K562 (cell line): ENCODE data around the gene SLC35B4. TPM values are rescaled to one million over a fixed set of nuclear protein-coding genes. Genes with fewer than 3 reads are reported as not detected.

Source experiments
- CEBPB ChIP-seq: fragments of 450-650 bp; IDR thresholded peaks from 2 replicates; pipeline ENCODE4 v1.6.1; 2016; ENCODE audit warnings: missing genetic modification characterization, missing compliant biosample characterization
- DEAF1 ChIP-seq: fragments of 450-650 bp; formaldehyde crosslinking; IDR thresholded peaks from 2 replicates; pipeline ENCODE4 v1.4.0; 2020; ENCODE audit warnings: mild to moderate bottlenecking, moderate library complexity
- ESRRA ChIP-seq: fragments of 450-650 bp; IDR thresholded peaks from 2 replicates; pipeline ENCODE4 v1.6.1; 2014; ENCODE audit warnings: low read depth, mild to moderate bottlenecking, moderate library complexity, borderline replicate concordance
- HDGF ChIP-seq: fragments of 450-650 bp; IDR thresholded peaks from 2 replicates; pipeline ENCODE4 v1.6.1; 2016
- MXI1 ChIP-seq: IDR thresholded peaks from 2 replicates; pipeline ENCODE4 v1.6.1; 2011; ENCODE audit warnings: low read depth, mild to moderate bottlenecking, improper control_type of control experiment, low read length
- NELFE ChIP-seq: IDR thresholded peaks from 2 replicates; pipeline ENCODE4 v1.6.1; 2011; ENCODE audit warnings: mild to moderate bottlenecking; ENCODE audit not compliant: insufficient read depth, insufficient read length
- NR0B1 ChIP-seq: fragments of 450-650 bp; IDR thresholded peaks from one replicate; pipeline ENCODE4 v1.6.1; 2018; ENCODE audit warnings: mild to moderate bottlenecking, moderate library complexity; ENCODE audit not compliant: partially characterized antibody
- NR2C2 ChIP-seq, 2 experiments: fragments of 200-800 bp in 1 of 2; sonication (Bioruptor generic) in 1 of 2; sonication (generic) in 1 of 2; formaldehyde crosslinking in 1 of 2; IDR thresholded peaks; 2 replicates each; pipeline versions ENCODE4 v1.6.1 to v1.8.0; 2016 to 2022; ENCODE audit warnings: mild to moderate bottlenecking in 1 of 2, missing compliant biosample characterization in 1 of 2, missing genetic modification characterization in 1 of 2, missing genetic modification reagents in 1 of 2
- POLR3G ChIP-seq: IDR thresholded peaks from 2 replicates; pipeline ENCODE4 v1.6.1; 2011; ENCODE audit not compliant: insufficient read length, insufficient replicate concordance; ENCODE audit errors: extremely low read depth
- PRPF4 ChIP-seq: fragments of 200-400 bp; formaldehyde crosslinking; IDR thresholded peaks from one replicate; pipeline ENCODE4 v1.6.1; 2017; ENCODE audit warnings: low read length, low read depth, mild to moderate bottlenecking; ENCODE audit not compliant: insufficient read depth, poor library complexity, severe bottlenecking
- RB1 ChIP-seq: fragments of 450-650 bp; IDR thresholded peaks from 2 replicates; pipeline ENCODE4 v1.6.1; 2017; ENCODE audit warnings: low read depth, mild to moderate bottlenecking
- RCOR1 ChIP-seq, 2 experiments: IDR thresholded peaks; 2 replicates each; pipeline ENCODE4 v1.6.1; 2012; ENCODE audit warnings: low read depth in 2 of 2, low read length in 2 of 2, borderline replicate concordance in 1 of 2, improper control_type of control experiment in 1 of 2
- RFX7 ChIP-seq: fragments of 250-450 bp; sonication (Bioruptor Pico); IDR thresholded peaks from 2 replicates; pipeline ENCODE4 v1.5.1; 2021; ENCODE audit warnings: mild to moderate bottlenecking
- SREBF2 ChIP-seq: sonication (generic); formaldehyde crosslinking; IDR thresholded peaks from 2 replicates; pipeline ENCODE4 v1.4.0; 2020; ENCODE audit warnings: mild to moderate bottlenecking, missing genetic modification reagents
- ZFP30 ChIP-seq: fragments of 250-450 bp; sonication (Bioruptor Pico); IDR thresholded peaks from 2 replicates; pipeline ENCODE4 v1.8.0; 2022; ENCODE audit warnings: moderate library complexity, mild to moderate bottlenecking, inconsistent platforms, borderline replicate concordance
- ZNF134 ChIP-seq: fragments of 250-450 bp; sonication (Bioruptor Pico); conservative IDR thresholded peaks from 2 replicates; pipeline ENCODE4 v1.4.0; 2020
- ZNF41 ChIP-seq: fragments of 250-450 bp; sonication (Bioruptor Pico); conservative IDR thresholded peaks from 2 replicates; pipeline ENCODE4 v1.4.0; 2020; ENCODE audit warnings: mild to moderate bottlenecking
- polyA plus RNA-seq, 8 experiments: library from polyadenylated mRNA; depleted of rRNA in 4 of 8; stranded (reverse) in 5 of 8; unstranded in 3 of 8; fragments of >200 nt; fragmentation: Nextera tagmentation in 2 of 8; fragmentation: Illumina TruSeq in 1 of 8; extraction: Ambion mirVana in 2 of 8; extraction: Trizol in 1 of 8; gene quantifications; 2 replicates each; pipeline versions ENCODE4 v1.2.1 to v1.2.3, GENCODE V29; 2011 to 2014; ENCODE audit warnings: inconsistent platforms in 1 of 8, missing spikeins in 1 of 8
- total RNA-seq, 7 experiments: library from RNA; depleted of rRNA in 6 of 7; stranded (reverse); fragments of >200 nt in 6 of 7; fragmentation: Illumina TruSeq in 2 of 7; extraction: Trizol in 2 of 7; gene quantifications; 2 replicates each; pipeline versions ENCODE4 v1.2.1 to v1.2.3, GENCODE V29; 2011 to 2021; ENCODE audit warnings: low replicate concordance in 1 of 7
- TF ChIP-seq, protein P1 (sequence below): fragments of 250-450 bp; sonication (Bioruptor Pico); IDR thresholded peaks from 2 replicates; pipeline ENCODE4 v1.9.0; 2021; ENCODE audit warnings: mild to moderate bottlenecking, inconsistent platforms
- TF ChIP-seq, protein P2 (sequence below): fragments of 250-450 bp; sonication (Bioruptor Pico); IDR thresholded peaks from 2 replicates; pipeline ENCODE4 v1.8.0; 2021; ENCODE audit warnings: moderate library complexity, mild to moderate bottlenecking, inconsistent platforms
- TF ChIP-seq, protein P3 (sequence below): fragments of 450-650 bp; formaldehyde crosslinking; IDR thresholded peaks from 2 replicates; pipeline ENCODE4 v1.4.0; 2020; ENCODE audit warnings: mild to moderate bottlenecking, mixed read lengths

The SLC35B4 gene
- total and polyA plus RNA-seq, 9 of the 15 experiments (the other 6 are each of a cell fraction or from before 2014, with no cell fraction given): 6.1 to 34.9 (median 17.6) TPM

- TF ChIP-seq PRPF4 (no peak), CEBPB (tag) (peak; percentile 92), ZFP30 (CRISPR knock-in tag) (no peak), ESRRA (no peak; the same call in 1 of the 2 replicates), NELFE (no peak), ZNF41 (CRISPR knock-in tag) (no peak), RCOR1 (IDR thresholded peaks at IDR 0.05; ENCODE audit: borderline replicate concordance in 1 of 2, low read depth in 2 of 2, low read length in 2 of 2) (no peak), RFX7 (CRISPR knock-in tag) (no peak), HDGF (no peak), NR0B1 (no peak), DEAF1 (CRISPR knock-in tag) (0 out of 2 replicates have a peak, but pooled peaks have one; percentile 27), ZNF134 (CRISPR knock-in tag) (no peak), SREBF2 (CRISPR knock-in tag) (no peak), POLR3G (no peak), RB1 (no peak), MXI1 (no peak), NR2C2 (CRISPR knock-in tag; IDR thresholded peaks at IDR 0.05) (no peak), NR2C2 (tag; IDR thresholded peaks at IDR 0.05) (peak; percentile 71)
- TF ChIP-seq, protein P1, sequence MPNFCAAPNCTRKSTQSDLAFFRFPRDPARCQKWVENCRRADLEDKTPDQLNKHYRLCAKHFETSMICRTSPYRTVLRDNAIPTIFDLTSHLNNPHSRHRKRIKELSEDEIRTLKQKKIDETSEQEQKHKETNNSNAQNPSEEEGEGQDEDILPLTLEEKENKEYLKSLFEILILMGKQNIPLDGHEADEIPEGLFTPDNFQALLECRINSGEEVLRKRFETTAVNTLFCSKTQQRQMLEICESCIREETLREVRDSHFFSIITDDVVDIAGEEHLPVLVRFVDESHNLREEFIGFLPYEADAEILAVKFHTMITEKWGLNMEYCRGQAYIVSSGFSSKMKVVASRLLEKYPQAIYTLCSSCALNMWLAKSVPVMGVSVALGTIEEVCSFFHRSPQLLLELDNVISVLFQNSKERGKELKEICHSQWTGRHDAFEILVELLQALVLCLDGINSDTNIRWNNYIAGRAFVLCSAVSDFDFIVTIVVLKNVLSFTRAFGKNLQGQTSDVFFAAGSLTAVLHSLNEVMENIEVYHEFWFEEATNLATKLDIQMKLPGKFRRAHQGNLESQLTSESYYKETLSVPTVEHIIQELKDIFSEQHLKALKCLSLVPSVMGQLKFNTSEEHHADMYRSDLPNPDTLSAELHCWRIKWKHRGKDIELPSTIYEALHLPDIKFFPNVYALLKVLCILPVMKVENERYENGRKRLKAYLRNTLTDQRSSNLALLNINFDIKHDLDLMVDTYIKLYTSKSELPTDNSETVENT (CRISPR knock-in tag): no peak
- TF ChIP-seq, protein P2, sequence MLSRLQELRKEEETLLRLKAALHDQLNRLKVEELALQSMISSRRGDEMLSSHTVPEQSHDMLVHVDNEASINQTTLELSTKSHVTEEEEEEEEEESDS (CRISPR knock-in tag): no peak
- TF ChIP-seq, protein P3, sequence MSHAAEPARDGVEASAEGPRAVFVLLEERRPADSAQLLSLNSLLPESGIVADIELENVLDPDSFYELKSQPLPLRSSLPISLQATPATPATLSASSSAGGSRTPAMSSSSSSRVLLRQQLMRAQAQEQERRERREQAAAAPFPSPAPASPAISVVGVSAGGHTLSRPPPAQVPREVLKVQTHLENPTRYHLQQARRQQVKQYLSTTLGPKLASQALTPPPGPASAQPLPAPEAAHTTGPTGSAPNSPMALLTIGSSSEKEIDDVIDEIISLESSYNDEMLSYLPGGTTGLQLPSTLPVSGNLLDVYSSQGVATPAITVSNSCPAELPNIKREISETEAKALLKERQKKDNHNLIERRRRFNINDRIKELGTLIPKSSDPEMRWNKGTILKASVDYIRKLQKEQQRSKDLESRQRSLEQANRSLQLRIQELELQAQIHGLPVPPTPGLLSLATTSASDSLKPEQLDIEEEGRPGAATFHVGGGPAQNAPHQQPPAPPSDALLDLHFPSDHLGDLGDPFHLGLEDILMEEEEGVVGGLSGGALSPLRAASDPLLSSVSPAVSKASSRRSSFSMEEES (CRISPR knock-in tag): no peak
These were observed 46.1 kb upstream of the SLC35B4 start (continued) for GRCh38 chr7:134362587-134363483.
